ENCODE results near the gene DCAF8L2. TPM values are rescaled to one million over a fixed set of nuclear protein-coding genes. Genes with fewer than 3 reads are reported as not detected.
"Not testable (repeated sequence)": the region's sequence is repeated elsewhere in the genome, so short reads cannot be mapped to it uniquely, and the experiment has no call there.

The DCAF8L2 gene
- total RNA-seq, 2 experiments from 2014 or later, result not detected

DNA sequence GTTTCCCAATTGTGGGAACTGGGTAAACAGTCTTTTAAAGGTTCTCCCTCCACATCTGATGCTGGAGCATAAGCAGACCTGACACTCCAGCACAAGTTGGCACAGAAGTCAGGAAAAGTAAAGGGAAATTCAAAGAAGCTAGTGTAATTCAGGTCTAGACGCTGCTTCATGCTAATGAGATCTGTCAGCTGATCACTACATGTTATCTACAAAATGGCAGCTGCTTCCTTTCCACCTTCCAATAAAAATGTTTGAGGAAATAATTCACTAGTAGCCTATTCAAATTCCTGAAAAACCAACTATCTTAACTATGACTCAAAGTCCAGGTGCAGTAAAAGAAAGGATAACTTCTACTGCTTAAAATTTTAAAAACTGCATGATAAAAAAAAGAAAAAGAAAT, 29.3 kb downstream of the DCAF8L2 start:
- no peaks in the 10 kb centered on the region for H3K27me3 Mint-ChIP-seq
- POLR2A ChIA-PET, result no interaction called here
- CTCF ChIA-PET, result interaction anchor here (0.7 kb wide), 1 partner anchor 18 kb away, joined by 3 read pairs; no protein-coding TSS in a partner anchor
- H3K4me3 Mint-ChIP-seq, result no peak overlapping the region
- H3K36me3 Mint-ChIP-seq (ENCODE audit: low read depth), result no peaks in the 10 kb centered on the region
- H3K27ac Mint-ChIP-seq, result no peak overlapping the region
- DNase-seq, result no peak
- H3K4me1 Mint-ChIP-seq, result no peaks in the 10 kb centered on the region
- no peaks in the 10 kb centered on the region for H3K9me3 Mint-ChIP-seq

DNA sequence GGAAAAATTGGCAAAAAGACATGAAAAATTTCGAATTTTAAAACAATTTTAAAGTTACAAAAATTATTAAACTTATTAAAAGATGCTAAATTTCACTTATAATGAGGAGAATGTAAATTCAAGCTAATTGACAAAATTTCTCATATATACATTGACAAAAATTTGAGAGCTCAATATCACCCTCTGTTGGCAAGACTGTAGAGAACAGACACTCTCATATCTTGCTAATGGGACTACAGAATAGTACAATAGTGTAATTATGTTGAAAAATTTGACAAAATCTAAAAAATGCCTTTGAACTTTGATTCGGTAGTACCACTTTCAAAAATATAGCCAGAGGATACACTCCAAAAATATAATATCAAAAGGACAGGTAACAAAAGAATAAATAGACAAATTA, 29.8 kb downstream of the DCAF8L2 start:
- H3K36me3 Mint-ChIP-seq (ENCODE audit: low read depth), result no peaks in the 10 kb centered on the region
- H3K4me1 Mint-ChIP-seq, result no peaks in the 10 kb centered on the region
- CTCF ChIA-PET, result no interaction called here
- DNase-seq, result no peak
- H3K4me3 Mint-ChIP-seq, result no peak overlapping the region
- H3K27me3 Mint-ChIP-seq, result no peaks in the 10 kb centered on the region
- POLR2A ChIA-PET, result no interaction called here
- H3K27ac Mint-ChIP-seq, result no peak overlapping the region
- H3K9me3 Mint-ChIP-seq, result no peaks in the 10 kb centered on the region

DNA sequence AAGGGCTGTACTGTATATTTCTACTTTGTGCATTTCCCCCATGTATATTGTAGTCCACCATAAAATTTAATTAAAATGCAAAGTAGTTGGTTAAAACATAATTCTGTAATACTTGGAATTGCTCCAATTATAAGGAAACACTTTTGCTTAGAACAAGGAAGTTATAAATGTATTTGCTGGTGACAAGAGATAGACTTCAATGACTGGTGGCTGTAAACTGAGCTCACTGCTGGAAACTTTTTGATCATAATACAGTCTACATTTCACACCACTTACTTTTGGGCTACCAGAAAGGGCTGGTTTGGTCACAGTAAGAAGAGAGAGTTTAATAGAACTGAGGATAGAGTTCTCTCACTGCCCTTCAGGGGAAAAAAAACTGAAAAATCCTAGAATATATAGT, 32.7 kb downstream of the DCAF8L2 start:
- no peak overlapping the region for H3K4me3 Mint-ChIP-seq
- CTCF ChIA-PET, result no interaction called here
- H3K27ac Mint-ChIP-seq, result no peak overlapping the region
- H3K9me3 Mint-ChIP-seq, result peaks cover 2% of the 10 kb centered on the region
- H3K27me3 Mint-ChIP-seq, result no peaks in the 10 kb centered on the region
- H3K36me3 Mint-ChIP-seq (ENCODE audit: low read depth), result no peaks in the 10 kb centered on the region
- POLR2A ChIA-PET, result no interaction called here
- H3K4me1 Mint-ChIP-seq, result no peaks in the 10 kb centered on the region
- no peak for DNase-seq

DNA sequence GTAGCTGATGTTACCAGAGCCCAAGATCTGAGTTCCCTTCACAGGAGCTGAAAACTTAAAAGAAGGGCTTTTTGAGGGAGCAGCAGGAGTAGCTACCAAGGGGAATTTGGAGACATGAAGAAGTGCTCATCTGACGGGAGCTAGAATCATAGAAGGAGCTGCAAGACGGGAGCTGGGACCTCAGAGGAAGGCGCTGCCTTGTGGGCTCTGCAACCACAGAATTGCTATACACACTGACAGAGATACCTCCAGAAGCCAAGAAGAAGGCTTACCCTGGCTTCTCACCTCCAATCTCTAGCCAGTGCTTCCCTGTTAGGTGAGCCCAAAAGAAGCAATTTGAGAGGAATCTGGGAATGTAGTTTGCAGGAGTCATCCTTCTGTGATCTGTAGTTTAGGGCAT, 35.9 kb downstream of the DCAF8L2 start:
- ChIA-PET POLR2A (no interaction called here), CTCF (no interaction called here)
- H3K36me3 Mint-ChIP-seq (ENCODE audit: low read depth), result no peaks in the 10 kb centered on the region
- H3K27ac Mint-ChIP-seq, result no peak overlapping the region
- no peak for DNase-seq
- no peaks in the 10 kb centered on the region for H3K27me3 Mint-ChIP-seq
- no peaks in the 10 kb centered on the region for H3K4me1 Mint-ChIP-seq
- H3K4me3 Mint-ChIP-seq, result no peak overlapping the region
- peaks cover 2% of the 10 kb centered on the region for H3K9me3 Mint-ChIP-seq

DNA sequence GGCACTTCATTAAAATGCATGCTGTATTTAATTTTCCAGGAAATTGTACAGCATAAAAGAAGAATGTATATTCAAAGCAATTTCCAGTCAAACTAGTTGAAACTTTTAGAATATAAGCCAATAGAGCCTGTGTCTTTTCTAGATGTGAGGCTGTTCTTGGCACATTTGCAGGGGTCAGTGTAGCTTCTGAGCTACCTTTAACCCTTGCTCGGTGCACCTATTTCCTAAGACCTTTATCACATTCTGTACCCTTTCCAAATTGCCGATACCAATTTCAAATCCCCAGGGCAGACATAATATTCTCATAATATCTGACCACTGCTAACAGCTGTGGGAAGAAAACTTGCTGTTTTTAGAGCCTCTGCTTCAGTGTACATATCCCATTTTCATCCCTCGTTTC, 43.2 kb downstream of the DCAF8L2 start:
- Mint-ChIP-seq H3K4me3 (no peak overlapping the region), H3K27me3 (no peaks in the 10 kb centered on the region), H3K4me1 (no peaks in the 10 kb centered on the region), H3K27ac (no peak overlapping the region), H3K9me3 (no peaks in the 10 kb centered on the region), H3K36me3 (ENCODE audit: low read depth) (no peaks in the 10 kb centered on the region)
- DNase-seq, result no peak
- CTCF ChIA-PET, result no interaction called here
- POLR2A ChIA-PET, result no interaction called here

DNA sequence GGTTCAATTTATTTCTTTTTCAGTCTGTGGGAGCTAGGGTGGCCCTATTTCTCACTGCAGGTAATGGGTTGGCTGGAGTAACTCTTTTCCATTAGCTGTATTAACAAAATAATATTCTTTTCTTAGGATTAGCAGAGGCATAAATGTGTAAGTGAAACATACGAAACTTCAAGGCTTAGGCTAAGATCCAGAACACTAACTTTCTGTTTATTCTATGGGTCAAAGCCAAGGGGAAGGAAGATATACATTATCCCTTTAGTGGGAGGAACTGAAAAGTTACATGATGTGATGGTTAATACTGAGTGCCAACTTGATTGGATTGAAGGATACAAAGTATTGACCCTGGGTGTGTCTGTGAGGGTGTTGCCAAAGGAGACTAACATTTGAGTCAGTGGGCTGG, 66.4 kb downstream of the DCAF8L2 start:
- CTCF ChIA-PET, result no interaction called here
- Mint-ChIP-seq H3K4me1 (no peaks in the 10 kb centered on the region), H3K4me3 (no peak overlapping the region), H3K9me3 (no peaks in the 10 kb centered on the region), H3K27ac (no peak overlapping the region), H3K27me3 (no peaks in the 10 kb centered on the region), H3K36me3 (ENCODE audit: low read depth) (no peaks in the 10 kb centered on the region)
- DNase-seq, result no peak
- POLR2A ChIA-PET, result no interaction called here

DNA sequence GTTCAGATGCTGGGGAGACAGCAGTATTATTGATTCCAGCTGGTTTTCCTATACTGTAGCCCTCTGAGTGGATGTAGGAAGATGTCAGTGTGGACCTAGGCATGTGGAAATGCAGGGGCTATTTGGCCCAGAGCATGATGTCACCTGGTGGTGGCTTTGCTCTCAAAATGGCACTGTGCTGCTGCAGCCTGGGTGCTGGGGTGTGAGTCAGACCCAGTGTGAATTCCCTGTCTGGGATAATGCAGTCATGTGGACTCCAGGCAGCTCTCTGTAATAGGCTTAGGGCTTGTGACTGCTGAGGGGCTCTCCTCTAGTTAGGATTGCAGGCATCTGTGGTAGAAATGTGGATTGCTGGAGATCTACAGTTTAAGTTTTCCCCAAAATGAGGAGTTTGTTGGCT, 70.7 kb downstream of the DCAF8L2 start:
- Mint-ChIP-seq H3K4me1 (no peaks in the 10 kb centered on the region), H3K9me3 (no peaks in the 10 kb centered on the region), H3K27me3 (no peaks in the 10 kb centered on the region), H3K36me3 (ENCODE audit: low read depth) (no peaks in the 10 kb centered on the region), H3K4me3 (no peak overlapping the region), H3K27ac (no peak overlapping the region)
- no peak for DNase-seq
- CTCF ChIA-PET, result no interaction called here
- POLR2A ChIA-PET, result no interaction called here

DNA sequence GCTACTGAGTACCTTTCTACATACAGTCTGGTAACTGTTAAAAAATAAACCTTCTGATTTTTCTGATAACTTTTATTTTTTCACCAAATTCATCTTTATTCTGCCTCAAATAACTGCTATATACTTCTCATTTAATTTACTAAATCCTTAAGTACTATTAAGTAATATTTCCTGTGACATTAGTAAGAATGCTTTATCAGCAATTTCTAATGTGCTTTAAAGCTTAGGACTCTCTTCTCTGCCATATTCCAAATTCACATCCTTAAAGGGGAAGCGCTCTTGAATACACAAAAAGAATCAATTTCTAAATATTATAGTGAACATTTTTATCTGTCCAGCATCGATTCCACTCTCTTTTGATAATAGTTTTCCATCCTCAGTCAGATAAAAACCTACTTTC, 81.1 kb downstream of the DCAF8L2 start:
- no peak overlapping the region for H3K4me3 Mint-ChIP-seq
- ChIA-PET CTCF (no interaction called here), POLR2A (no interaction called here)
- H3K27ac Mint-ChIP-seq, result no peak overlapping the region
- no peaks in the 10 kb centered on the region for H3K36me3 Mint-ChIP-seq (ENCODE audit: low read depth)
- no peaks in the 10 kb centered on the region for H3K4me1 Mint-ChIP-seq
- DNase-seq, result no peak
- H3K27me3 Mint-ChIP-seq, result no peaks in the 10 kb centered on the region
- H3K9me3 Mint-ChIP-seq, result no peaks in the 10 kb centered on the region

DNA sequence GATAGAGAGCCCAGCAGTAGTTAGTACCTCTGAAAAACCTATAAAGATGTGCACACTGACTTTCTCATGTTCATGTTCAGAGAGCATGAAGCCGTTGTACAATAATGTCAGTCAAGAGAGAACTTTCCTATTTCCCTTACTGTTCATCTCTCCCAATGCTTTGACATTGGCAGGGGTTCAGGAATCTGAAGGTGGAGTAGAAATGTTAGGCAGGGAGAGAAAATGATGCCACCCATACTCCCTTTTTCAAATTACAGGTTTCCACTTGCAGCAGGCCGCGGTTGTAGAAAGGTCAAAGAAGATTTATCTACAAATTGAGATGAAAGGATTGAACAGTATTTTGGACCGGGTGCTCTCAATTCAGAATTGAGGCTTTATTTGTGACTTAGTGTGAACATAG, 84.3 kb downstream of the DCAF8L2 start:
- CTCF ChIA-PET, result no interaction called here
- no peak overlapping the region for H3K27ac Mint-ChIP-seq
- H3K36me3 Mint-ChIP-seq (ENCODE audit: low read depth), result no peaks in the 10 kb centered on the region
- no peaks in the 10 kb centered on the region for H3K4me1 Mint-ChIP-seq
- no peak overlapping the region for H3K4me3 Mint-ChIP-seq
- no peak for DNase-seq
- POLR2A ChIA-PET, result no interaction called here
- H3K27me3 Mint-ChIP-seq, result no peaks in the 10 kb centered on the region
- H3K9me3 Mint-ChIP-seq, result no peaks in the 10 kb centered on the region

DNA sequence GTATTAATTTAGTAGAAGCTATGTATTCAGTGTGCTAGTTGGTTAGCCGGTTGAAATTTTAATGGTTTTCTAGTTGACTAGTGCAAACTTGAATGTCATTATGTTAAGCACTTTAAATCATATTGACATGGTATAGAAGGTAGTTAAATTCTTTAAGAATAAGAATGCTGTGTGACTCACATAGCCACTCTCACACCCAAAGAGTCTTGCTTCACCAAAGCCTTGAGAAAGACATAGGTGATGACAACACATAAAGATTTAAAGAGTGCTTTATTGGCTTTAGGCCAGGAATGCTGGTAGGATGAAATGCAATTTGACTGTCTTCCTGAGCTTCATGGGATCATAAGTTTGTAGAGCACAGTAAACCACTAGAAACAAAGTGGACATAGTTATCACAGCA, 85.3 kb downstream of the DCAF8L2 start:
- CTCF ChIA-PET, result no interaction called here
- no peaks in the 10 kb centered on the region for H3K9me3 Mint-ChIP-seq
- POLR2A ChIA-PET, result no interaction called here
- no peak overlapping the region for H3K27ac Mint-ChIP-seq
- H3K27me3 Mint-ChIP-seq, result no peaks in the 10 kb centered on the region
- no peaks in the 10 kb centered on the region for H3K4me1 Mint-ChIP-seq
- H3K4me3 Mint-ChIP-seq, result no peak overlapping the region
- H3K36me3 Mint-ChIP-seq (ENCODE audit: low read depth), result no peaks in the 10 kb centered on the region
- no peak for DNase-seq

DNA sequence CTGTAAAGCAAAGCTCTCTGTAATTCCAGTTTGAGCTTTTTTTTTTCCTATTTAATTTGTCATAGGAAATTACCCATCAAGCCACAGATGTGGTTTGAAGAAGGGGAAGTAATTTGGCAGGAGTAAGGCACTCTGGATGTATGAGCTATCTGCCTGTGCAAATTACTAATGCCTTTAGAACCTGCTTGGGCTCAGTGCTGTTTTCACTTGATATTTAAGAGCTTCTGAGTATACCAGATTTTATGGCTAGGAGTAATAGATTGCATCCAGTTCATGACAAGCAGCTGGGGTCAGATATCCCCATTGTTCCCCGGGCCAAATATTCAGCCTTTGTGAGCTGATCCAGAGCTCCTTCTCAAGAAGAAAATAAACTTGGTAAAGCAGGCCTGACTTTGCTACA, 89.1 kb downstream of the DCAF8L2 start:
- CTCF ChIA-PET, result no interaction called here
- no peaks in the 10 kb centered on the region for H3K27me3 Mint-ChIP-seq
- POLR2A ChIA-PET, result no interaction called here
- H3K36me3 Mint-ChIP-seq (ENCODE audit: low read depth), result no peaks in the 10 kb centered on the region
- H3K9me3 Mint-ChIP-seq, result no peaks in the 10 kb centered on the region
- DNase-seq, result no peak
- no peaks in the 10 kb centered on the region for H3K4me1 Mint-ChIP-seq
- H3K27ac Mint-ChIP-seq, result no peak overlapping the region
- no peak overlapping the region for H3K4me3 Mint-ChIP-seq

DNA sequence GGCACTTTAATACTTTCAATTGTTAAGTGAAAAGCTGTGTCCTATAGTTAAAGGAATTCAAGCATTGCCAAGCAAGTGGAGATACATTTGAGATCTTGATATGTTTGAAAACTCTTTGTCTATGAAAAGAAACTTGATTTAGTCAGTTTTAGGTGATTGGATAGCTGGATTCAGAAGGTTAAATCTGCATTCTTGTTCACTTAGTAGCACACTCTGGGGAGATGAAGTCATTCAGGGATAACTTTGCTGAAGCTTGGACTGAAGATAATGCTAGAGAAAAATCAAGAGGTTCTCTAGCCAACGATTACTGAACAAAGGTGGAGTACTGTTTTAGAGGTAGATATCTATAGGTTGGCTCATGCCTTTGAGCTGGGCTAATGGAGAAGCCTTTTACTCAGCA, 90.6 kb downstream of the DCAF8L2 start:
- DNase-seq, result no peak
- ChIA-PET POLR2A (no interaction called here), CTCF (no interaction called here)
- Mint-ChIP-seq H3K27ac (no peak overlapping the region), H3K4me1 (no peaks in the 10 kb centered on the region), H3K4me3 (no peak overlapping the region), H3K9me3 (no peaks in the 10 kb centered on the region), H3K27me3 (no peaks in the 10 kb centered on the region), H3K36me3 (ENCODE audit: low read depth) (no peaks in the 10 kb centered on the region)

DNA sequence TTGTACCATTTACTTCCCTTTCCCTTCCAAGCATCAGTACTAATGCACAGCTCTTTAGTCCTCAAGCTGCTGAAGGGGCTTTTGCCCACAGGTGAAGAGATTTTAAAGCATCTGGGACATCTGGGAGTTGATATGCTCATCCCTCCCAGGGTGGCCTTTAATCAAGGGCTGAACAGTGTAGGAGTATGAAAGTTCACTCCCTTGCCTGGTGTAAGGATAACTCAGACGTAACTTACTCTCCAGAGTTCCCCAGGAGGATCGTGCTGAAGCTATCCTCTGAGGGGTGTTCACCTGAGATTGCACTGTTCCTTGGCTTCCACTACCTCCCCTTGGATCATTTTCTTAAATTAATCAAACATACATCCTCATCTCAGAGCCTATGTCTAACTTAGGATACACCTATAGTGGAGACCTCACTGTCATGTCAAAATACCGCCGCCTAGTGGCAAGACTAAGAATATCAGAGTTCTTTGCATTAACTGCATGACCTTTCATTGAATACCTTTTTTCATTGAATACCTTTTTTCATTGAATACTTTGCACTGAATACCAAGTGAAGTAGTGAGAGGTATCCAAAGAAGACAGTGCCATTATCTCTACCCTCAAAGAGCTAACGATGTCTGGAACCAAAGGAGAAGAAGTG, 93.5 kb downstream of the DCAF8L2 start:
- H3K4me3 Mint-ChIP-seq; POLR2A ChIA-PET; H3K4me1 Mint-ChIP-seq; CTCF ChIA-PET; H3K27me3 Mint-ChIP-seq; H3K27ac Mint-ChIP-seq; H3K9me3 Mint-ChIP-seq; H3K36me3 Mint-ChIP-seq (ENCODE audit: low read depth): not testable (repeated sequence)
- DNase-seq, result peak; percentile 6

DNA sequence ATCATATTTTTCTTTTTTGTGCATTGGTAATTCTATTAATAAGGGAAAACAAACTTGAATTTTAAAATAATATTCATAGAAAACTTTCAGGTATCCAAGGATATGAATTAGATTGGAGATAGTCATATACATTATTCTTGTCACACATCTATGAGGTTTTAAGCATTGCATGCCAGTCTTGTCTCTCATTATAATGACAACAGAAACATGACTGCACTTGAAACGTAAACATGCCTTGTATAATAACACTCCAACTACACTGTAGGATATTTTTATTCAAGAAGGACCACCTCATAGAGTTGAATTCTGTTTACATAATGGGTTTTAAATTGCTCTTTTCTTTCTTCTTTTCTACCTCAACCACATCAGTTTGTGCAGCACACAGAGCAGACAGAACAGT, 104.5 kb downstream of the DCAF8L2 start:
- Mint-ChIP-seq H3K27ac (no peak overlapping the region), H3K9me3 (no peaks in the 10 kb centered on the region), H3K27me3 (no peaks in the 10 kb centered on the region), H3K36me3 (ENCODE audit: low read depth) (no peaks in the 10 kb centered on the region), H3K4me1 (no peaks in the 10 kb centered on the region), H3K4me3 (no peak overlapping the region)
- DNase-seq, result no peak
- ChIA-PET POLR2A (no interaction called here), CTCF (no interaction called here)

DNA sequence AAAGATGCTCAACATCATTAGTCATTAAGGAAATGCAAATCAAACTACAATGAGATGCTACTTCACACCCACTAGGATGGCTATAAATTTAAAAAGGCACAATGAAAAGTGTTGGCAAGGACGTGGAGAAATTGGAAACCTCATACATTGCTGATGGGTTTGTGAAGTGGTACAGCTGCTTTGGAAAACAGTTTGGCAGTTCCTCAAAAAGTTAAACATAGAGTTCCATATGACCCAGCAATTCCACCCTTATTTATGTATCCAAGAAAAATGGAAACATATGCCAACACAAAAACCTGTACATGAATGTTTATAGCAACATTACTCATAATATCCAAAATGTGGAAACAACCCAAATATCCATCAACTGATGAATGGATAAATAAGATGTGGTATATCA, 116.4 kb downstream of the DCAF8L2 start:
- ChIA-PET POLR2A (no interaction called here), CTCF (no interaction called here)
- Mint-ChIP-seq H3K4me3 (no peak overlapping the region), H3K4me1 (no peaks in the 10 kb centered on the region), H3K27me3 (no peaks in the 10 kb centered on the region), H3K27ac (no peak overlapping the region), H3K36me3 (ENCODE audit: low read depth) (no peaks in the 10 kb centered on the region), H3K9me3 (peaks cover 2% of the 10 kb centered on the region)
- DNase-seq, result no peak

Data from activated CD4-positive, alpha-beta T cell treated with anti-CD3 and anti-CD28 coated beads, Interleukin-2, amount 10 ng/mL, durations not matched to agents 7 days and 5 days (primary cell).